HG03066 (cell line): ENCODE results near the gene RUVBL2.
"Not testable (repeated sequence)": the region's sequence is repeated elsewhere in the genome, so short reads cannot be mapped to it uniquely, and the experiment has no call there.

Source experiments
- ATAC-seq: cut with Tn5 transposase; IDR thresholded peaks from one replicate; pipeline ENCODE4 v1.9.1; 2021; ENCODE audit warnings: low read depth; ENCODE audit not compliant: unreplicated experiment

Gene RUVBL2

GRCh38 chr19:49038557-49039276 is 45.0 kb downstream of the RUVBL2 start:
- ATAC-seq = not testable (repeated sequence)

DNA sequence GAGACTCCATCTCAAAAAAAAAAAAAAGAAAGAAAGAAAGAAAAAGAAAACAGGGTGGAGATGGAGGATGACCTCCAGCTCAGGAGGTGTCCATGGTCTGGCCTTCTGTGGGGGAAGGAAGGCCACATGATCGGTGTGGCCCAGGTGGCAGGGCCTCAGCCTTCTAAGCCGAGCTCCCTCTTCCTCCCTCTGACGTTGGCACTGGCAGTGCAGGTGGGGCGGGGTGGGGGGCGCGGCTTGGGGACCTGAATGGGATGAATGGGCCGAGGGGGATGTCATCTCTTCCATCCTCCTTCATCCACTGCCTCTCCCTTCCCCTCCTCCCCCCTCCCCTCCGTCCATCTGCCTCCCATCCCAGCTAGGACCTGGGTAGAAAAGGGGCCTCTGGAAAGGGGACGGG is 46.0 kb downstream of the RUVBL2 start:
- ATAC-seq = not testable (repeated sequence)

- ATAC-seq = no peak
These were observed 48.5 kb downstream of the RUVBL2 start for GRCh38 chr19:49042177-49042576.

GRCh38 chr19:49042666-49043065 is 49.0 kb downstream of the RUVBL2 start:
- ATAC-seq = not testable (repeated sequence)

GRCh38 chr19:49043548-49043947 is 49.9 kb downstream of the RUVBL2 start, which contains the start of gene CGB5:
Gene CGB5, plus strand, starts transcription at chr19:49043848. Its CDS starts 362 bp downstream, at chr19:49044210.
- not testable (repeated sequence) for ATAC-seq

DNA sequence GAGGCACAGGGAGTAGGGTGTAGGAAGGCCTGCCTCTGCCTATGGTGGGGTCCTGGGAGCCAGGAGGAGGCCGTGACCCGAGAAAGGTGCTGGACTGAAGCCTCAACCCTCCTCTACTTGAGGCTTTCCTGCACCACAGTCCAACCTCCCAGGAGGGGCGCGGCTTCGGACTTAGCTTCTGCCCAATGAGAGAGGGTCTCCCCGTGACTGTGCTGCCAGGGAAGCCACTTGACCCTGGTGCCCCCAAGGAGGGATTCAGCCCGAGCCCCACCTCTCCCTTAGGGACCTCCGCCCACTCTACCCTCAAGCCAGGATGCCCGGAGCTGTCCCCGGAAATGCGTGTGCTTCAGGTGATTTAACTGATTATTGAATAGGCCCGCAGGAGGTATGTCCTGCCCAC is 55.3 kb downstream of the RUVBL2 start, which contains the start of gene CGB8:
CGB8 (minus strand) TSS at position 101 of the 400 bp plus-strand sequence. CDS start 372 bp downstream, outside the sequence.
- not testable (repeated sequence) for ATAC-seq

DNA sequence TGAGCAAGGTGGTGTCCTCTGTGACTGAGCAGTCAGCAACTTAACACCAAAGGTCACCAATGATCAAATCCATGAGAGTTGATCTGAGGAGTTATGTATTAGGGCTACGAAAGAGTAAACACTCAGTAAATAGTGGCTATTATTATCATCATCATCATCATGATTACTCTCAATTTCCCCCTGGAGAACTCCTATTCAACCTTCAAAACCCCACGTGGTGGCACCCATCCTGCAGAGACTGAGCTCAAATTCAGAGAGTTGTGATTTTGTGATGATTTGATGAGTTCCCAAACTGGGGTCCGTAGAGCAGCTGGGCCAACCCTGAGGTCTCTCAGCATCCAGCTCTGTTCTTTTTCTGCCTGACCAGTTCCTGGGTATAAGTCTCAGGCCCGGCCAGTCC is 56.1 kb downstream of the RUVBL2 start:
- not testable (repeated sequence) for ATAC-seq

DNA sequence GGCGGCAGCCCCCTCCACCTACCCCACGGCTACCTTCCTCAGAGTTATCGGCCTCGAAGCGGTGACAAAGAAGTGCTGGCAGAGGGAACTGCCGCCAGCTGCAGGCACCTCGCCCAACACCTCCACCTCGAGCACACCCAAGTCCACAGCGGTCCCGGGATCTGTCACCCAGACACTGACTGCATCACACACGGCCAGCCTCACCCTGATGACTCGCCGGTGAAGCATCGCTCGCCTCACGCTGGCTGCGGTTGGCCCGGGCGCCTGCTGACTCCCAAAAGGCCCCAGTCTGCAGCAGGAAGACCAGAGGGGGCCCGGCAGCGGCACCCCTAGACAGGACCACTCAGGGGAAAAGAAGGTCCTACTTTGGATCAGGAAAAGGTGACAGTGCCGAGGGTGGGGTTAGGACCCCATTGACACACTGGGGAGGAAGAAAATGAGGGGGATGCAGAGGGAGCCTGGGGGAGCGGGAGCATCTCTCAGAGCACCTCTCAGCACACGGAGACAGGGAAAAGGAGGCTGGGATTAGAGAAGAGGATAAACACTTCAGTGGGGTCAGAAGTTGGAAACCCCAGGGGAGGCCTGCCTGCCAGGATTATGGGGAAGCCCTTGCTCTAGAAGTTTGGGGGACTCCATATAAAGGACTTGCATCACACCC is 56.8 kb downstream of the RUVBL2 start:
- ATAC-seq = not testable (repeated sequence)

DNA sequence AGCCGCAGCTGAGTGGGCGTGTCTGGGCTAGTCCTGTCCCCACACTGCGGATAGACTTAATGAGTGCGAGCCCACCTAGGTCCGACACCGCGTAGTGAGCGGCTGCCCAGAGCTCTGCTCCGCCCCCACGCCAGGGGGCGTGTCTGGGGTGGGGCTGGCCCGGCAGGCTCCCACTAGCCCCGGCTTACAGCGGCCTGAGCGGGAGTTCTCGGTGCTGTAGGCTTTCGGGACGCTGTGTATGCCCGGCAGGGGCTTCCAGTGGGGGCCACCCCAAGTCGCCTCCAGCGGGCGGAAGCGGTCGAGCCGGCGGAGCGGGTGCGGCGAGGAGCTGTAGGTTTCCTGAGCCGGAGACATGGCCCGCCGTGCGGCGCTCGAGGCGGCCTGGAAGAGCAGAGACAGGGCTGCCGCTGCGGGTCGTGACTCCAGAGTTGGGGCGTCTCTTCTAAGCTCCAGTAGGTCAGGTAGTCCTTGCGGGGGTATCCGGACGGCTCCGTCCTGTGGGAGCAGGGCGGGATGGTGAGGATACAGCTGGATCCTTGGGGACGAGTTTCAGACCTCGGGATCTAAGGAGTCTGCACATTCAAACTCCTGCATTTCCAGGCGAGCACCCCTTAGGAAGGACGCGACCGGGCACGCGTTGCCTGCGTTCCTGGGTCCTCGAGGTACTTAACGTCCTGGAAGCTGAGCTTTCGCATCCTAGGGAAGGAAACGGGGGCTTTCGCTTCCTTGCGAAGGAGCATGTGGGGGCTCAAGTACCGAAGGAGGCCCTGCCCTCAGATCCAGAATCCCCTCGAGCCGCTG is 62.6 kb downstream of the RUVBL2 start:
- no peak for ATAC-seq

- not testable (repeated sequence) for ATAC-seq
These were observed 63.4 kb downstream of the RUVBL2 start for GRCh38 chr19:49056902-49057596.

DNA sequence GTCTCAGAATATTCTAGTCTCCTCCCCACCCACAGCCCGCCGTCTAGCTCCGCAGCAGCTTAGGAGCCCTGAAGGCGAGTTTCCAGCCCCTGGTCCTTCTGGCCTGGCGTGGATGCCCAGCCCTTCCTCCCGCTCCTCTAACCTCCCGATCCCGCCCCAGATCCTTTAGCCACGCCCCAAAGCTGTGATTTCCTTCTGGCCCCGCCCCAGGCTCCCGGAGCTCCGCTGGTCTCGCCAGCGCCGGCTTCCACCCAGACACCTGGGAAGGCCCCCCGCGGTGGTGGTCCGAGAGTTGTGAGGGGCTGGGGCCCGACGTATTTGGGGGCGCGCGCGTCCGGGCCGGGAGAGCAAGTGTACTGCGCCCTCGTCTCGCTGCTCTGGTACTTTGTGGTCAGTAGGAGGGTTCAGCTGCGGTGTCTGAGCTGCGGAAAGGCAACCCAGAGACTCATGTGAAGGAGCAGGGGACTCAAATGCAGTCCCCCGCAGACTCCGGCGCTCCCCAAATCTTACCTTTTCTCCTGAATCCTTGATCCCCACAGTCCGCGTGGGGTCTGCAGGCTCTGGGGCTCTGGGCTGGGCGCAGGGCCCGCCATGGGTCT is 64.0 kb downstream of the RUVBL2 start, which contains the start of gene CGB7:
CGB7 (minus strand) TSS at position 114 of the 599 bp plus-strand sequence. CDS start 2,374 bp downstream, outside the sequence.
- ATAC-seq = no peak

- ATAC-seq = no peak
These were observed 64.9 kb downstream of the RUVBL2 start for GRCh38 chr19:49058562-49058961.

GRCh38 chr19:49059053-49059452 is 65.4 kb downstream of the RUVBL2 start:
- no peak for ATAC-seq

- no peak for ATAC-seq
These were observed 67.3 kb downstream of the RUVBL2 start for GRCh38 chr19:49061000-49061399.

DNA sequence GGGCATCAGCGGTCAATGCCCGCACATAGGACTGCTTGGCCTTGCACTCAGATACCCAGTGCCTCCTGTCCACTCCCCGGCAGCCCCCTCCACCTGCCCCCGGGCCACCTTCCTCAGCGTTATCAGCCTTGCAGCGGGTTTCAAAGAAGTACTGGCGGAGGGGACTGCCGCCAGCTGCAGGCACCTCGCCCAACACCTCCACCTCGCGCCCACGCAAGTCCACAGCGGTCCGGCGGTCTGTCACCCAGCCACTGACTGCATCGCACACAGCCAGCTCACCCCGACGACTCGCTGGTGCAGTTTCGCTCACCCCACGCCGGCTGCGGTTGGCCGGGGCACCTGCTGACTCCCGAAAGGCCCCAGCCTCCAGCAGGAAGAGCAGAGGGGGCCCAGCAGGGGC is 67.8 kb downstream of the RUVBL2 start:
- ATAC-seq = no peak

- ATAC-seq = no peak
These were observed 70.4 kb downstream of the RUVBL2 start for GRCh38 chr19:49064029-49064629.

- ATAC-seq = no peak
These were observed 71.3 kb downstream of the RUVBL2 start, which contains the start of gene NTF4 for GRCh38 chr19:49064768-49065611. Gene NTF4, minus strand, starts transcription at chr19:49064818. Its CDS starts 2,821 bp downstream, at chr19:49061997.
